T-helper 1 cell treated with Interleukin-12 subunit alpha and Interleukin-12 subunit beta and Interleukin-4 antibody, amounts not matched to agents 30 μg/mL and 1 μg/mL, for 36 hours (primary cell): Measurements from ENCODE around the gene OASL.

Experiments
- H3K27ac Mint-ChIP-seq: one replicate; pipeline ENCODE4 v1.8.0; 2021; ENCODE audit warnings: mild to moderate bottlenecking, mixed read lengths
- H3K27me3 Mint-ChIP-seq: one replicate; pipeline ENCODE4 v1.8.0; 2021; ENCODE audit warnings: low read depth, mixed read lengths
- H3K36me3 Mint-ChIP-seq: one replicate; pipeline ENCODE4 v1.8.0; 2021; ENCODE audit warnings: low read depth, mixed read lengths
- H3K4me1 Mint-ChIP-seq: one replicate; pipeline ENCODE4 v1.8.0; 2021; ENCODE audit warnings: low read depth, mixed read lengths
- H3K4me3 Mint-ChIP-seq: one replicate; pipeline ENCODE4 v1.8.0; 2021; ENCODE audit warnings: mild to moderate bottlenecking, moderate library complexity, mixed read lengths
- H3K9me3 Mint-ChIP-seq: one replicate; pipeline ENCODE4 v1.8.0; 2021; ENCODE audit warnings: mixed read lengths

OASL gene

DNA sequence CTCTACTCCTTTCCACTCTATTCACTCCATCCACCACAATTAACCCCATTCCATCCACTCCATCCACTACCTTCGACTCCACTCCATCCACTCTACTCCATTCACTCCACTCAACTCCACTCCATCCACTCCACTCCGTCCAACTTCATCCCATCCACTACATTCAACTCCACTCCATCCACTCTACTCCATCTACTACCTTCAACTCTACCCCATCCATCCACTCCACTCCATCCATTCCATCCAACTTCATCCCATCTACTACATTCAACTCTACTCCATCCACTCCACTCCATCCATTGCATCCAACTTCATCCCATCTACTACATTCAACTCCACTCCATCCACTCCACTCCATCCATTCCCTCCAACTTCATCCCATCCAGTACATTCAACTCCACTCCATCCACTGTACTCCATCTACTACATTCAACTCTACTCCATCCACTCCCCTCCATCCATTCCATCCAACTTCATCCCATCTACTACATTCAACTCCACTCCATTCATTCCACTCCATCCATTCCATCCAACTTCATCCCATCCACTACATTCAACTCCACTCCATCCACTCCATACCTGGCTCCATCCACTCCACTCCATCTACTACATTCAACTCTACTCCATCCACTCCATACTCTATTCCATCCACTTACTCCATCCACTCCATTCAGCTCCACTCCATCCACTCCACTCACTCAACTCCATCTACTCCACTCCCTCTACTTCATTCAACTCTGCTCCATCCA is 44.3 kb downstream of the OASL start:
- peaks cover 26% of the 10 kb centered on the region for H3K27me3 Mint-ChIP-seq
- no peak overlapping the region for H3K4me3 Mint-ChIP-seq
- peaks cover 2% of the 10 kb centered on the region for H3K4me1 Mint-ChIP-seq
- no peaks in the 10 kb centered on the region for H3K36me3 Mint-ChIP-seq
- H3K27ac Mint-ChIP-seq, result no peak overlapping the region
- H3K9me3 Mint-ChIP-seq, result no peaks in the 10 kb centered on the region

DNA sequence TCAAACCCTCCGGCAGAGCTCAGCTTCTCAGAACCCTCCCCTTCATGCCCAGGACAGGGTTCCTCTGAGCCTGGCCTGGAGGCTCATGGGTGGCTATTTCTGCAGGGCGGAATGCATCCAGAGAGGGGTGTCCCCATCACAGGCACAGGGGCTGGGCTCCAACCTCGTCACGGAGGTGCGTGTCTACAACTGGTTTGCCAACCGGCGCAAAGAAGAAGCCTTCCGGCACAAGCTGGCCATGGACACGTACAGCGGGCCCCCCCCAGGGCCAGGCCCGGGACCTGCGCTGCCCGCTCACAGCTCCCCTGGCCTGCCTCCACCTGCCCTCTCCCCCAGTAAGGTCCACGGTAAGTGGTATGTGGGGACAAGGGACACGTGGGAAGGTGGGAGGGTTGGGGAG is 45.0 kb downstream of the OASL start:
- Mint-ChIP-seq H3K9me3 (no peaks in the 10 kb centered on the region), H3K36me3 (no peaks in the 10 kb centered on the region), H3K4me1 (no peaks in the 10 kb centered on the region), H3K27ac (no peak overlapping the region), H3K27me3 (peaks cover 26% of the 10 kb centered on the region), H3K4me3 (no peak overlapping the region)

DNA sequence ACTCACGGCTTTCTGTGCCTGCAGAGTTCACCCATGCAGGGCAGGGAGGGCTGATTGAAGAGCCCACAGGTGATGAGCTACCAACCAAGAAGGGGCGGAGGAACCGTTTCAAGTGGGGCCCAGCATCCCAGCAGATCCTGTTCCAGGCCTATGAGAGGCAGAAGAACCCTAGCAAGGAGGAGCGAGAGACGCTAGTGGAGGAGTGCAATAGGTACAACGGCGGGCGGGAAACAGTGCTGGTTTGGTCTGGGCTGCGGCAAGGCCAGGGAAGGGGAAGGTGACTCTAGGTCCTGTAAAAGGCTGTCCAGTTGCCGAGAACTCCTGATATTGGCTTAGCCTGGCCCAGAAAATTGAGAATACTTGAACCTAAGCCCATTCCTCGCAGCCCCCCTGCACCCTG is 45.5 kb downstream of the OASL start:
- no peak overlapping the region for H3K4me3 Mint-ChIP-seq
- H3K9me3 Mint-ChIP-seq, result no peaks in the 10 kb centered on the region
- H3K4me1 Mint-ChIP-seq, result no peaks in the 10 kb centered on the region

DNA sequence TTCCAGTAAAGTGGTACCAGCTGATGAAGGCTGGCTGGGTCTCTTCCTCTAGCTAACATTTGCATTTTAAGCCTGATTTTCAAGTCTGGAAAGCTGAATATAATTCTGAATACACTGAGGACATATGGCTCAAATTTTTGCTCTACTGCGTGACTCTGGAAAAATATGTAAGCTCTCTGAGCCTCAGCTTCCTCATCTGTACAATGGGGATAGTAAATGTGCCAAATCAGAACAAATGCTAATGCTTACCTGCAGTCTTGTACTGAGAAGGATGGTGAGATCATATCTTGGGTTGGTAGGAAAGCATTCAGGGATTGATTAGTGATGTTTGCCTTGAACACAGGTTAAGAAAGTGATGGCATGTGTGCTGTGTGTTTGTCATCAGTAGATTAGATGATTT is 46.1 kb downstream of the OASL start:
- no peaks in the 10 kb centered on the region for H3K36me3 Mint-ChIP-seq
- no peaks in the 10 kb centered on the region for H3K9me3 Mint-ChIP-seq
- H3K4me1 Mint-ChIP-seq, result no peaks in the 10 kb centered on the region
- peaks cover 26% of the 10 kb centered on the region for H3K27me3 Mint-ChIP-seq
- H3K27ac Mint-ChIP-seq, result no peak overlapping the region
- H3K4me3 Mint-ChIP-seq, result no peak overlapping the region

More for the DNA sequence above, 45.5 kb downstream of the OASL start:
- Mint-ChIP-seq H3K27me3 (peaks cover 26% of the 10 kb centered on the region), H3K36me3 (no peaks in the 10 kb centered on the region), H3K27ac (no peak overlapping the region)

DNA sequence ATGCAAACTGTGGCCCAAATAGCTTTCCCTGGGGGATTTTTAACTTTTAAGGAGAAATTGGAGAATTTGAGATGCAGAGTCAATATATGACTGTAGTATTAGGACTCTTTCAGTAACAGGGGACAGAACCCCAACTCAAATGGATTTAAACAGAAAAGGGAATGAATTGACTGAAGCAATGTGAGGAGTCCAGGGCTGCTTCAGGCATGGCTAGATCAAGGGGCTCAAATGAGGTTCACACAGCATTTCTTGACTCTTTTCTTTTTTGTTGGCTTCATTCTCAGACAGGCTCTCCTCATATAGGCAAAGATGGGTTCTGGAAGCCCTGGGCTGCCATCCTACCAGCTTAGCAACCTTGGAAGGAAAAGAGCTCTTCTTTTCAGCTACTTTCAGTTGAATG is 47.1 kb downstream of the OASL start:
- Mint-ChIP-seq H3K4me3 (no peak overlapping the region), H3K9me3 (no peaks in the 10 kb centered on the region), H3K27ac (no peak overlapping the region), H3K36me3 (no peaks in the 10 kb centered on the region), H3K27me3 (peaks cover 26% of the 10 kb centered on the region), H3K4me1 (no peaks in the 10 kb centered on the region)

DNA sequence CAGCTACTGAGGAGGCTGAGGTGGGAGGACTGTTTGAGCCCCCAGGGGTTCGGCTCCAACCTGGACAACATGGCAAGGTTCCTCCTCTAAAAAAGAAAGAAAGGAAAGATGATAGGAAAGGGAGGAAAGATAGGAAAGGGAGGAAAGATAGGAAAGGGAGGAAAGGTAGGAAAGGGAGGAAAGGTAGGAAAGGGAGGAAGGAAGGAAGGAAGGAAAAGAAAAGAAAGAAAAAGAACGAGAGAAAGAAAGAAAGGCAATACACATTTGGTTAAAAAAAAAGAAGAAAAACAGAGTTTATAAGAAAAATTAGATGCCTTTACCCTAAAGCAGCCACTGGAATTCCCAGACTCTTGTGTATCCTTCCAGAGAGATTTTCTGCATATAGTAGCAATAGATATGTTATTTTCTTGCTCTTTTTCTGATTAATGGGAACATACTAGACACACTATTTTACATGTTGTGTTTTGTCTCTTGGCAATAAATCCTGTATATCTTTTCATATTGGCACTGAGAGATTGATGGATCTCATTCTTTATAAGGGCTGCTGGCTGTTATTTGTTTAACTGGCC is 48.5 kb downstream of the OASL start:
- Mint-ChIP-seq H3K4me3 (no peak overlapping the region), H3K27me3 (peaks cover 23% of the 10 kb centered on the region), H3K36me3 (no peaks in the 10 kb centered on the region), H3K27ac (no peak overlapping the region), H3K9me3 (no peaks in the 10 kb centered on the region), H3K4me1 (no peaks in the 10 kb centered on the region)

DNA sequence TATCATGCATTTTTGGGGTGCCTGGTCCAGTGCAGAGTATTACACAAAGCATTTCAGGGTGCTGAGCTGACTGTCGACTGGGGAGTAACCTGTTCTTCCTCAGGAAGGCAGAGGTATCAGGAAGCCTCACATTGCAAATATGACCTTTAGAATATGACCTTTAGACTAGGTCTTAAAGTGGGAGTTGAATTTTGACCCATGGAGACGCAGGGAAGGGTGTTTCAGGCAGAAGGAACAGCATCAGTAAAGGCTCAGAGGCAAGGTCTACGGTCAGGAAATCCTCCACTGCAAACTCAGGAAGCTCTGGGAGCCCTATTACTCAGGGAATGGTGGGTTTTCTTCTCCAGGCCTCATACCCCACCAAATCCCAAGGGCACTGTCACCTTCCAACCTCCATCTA is 49.4 kb downstream of the OASL start:
- Mint-ChIP-seq H3K4me3 (no peak overlapping the region), H3K27me3 (peaks cover 14% of the 10 kb centered on the region), H3K4me1 (no peaks in the 10 kb centered on the region), H3K36me3 (no peaks in the 10 kb centered on the region), H3K9me3 (no peaks in the 10 kb centered on the region), H3K27ac (no peak overlapping the region)

DNA sequence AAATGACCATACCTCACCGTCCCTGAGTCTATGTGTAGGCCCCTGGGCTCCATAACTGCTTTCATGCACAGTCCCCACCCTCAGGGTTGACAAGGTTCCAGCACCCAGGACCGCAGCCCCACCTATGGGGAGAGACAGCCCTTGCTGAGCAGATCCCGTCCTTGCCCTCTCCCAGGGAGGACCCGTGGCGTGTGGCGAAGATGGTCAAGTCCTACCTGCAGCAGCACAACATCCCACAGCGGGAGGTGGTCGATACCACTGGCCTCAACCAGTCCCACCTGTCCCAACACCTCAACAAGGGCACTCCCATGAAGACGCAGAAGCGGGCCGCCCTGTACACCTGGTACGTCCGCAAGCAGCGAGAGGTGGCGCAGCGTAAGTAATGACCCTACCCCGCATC is 50.4 kb downstream of the OASL start:
- H3K4me3 Mint-ChIP-seq, result no peak overlapping the region
- no peaks in the 10 kb centered on the region for H3K9me3 Mint-ChIP-seq
- H3K36me3 Mint-ChIP-seq, result no peaks in the 10 kb centered on the region
- H3K4me1 Mint-ChIP-seq, result no peaks in the 10 kb centered on the region
- peaks cover 16% of the 10 kb centered on the region for H3K27me3 Mint-ChIP-seq
- no peak overlapping the region for H3K27ac Mint-ChIP-seq

DNA sequence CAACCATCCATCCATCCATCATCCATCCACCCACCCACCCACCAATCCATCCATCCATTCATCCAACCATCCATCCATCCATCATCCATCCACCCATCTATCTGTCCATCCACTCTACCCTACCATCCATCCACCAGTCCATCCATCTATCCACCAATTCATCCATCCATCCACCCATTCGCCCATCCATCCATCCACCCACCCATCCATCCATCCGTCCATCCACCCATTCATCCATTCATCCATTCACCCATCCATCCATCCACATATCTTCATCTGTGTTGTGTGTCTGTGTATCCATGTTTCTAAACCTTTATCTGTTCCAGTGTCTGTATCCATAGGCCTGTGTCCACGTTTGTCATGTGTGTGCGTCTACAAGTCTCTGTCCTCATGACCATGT is 50.8 kb downstream of the OASL start:
- no peak overlapping the region for H3K27ac Mint-ChIP-seq
- H3K9me3 Mint-ChIP-seq, result no peaks in the 10 kb centered on the region
- H3K4me3 Mint-ChIP-seq, result no peak overlapping the region
- no peaks in the 10 kb centered on the region for H3K36me3 Mint-ChIP-seq
- H3K27me3 Mint-ChIP-seq, result peaks cover 14% of the 10 kb centered on the region
- no peaks in the 10 kb centered on the region for H3K4me1 Mint-ChIP-seq

DNA sequence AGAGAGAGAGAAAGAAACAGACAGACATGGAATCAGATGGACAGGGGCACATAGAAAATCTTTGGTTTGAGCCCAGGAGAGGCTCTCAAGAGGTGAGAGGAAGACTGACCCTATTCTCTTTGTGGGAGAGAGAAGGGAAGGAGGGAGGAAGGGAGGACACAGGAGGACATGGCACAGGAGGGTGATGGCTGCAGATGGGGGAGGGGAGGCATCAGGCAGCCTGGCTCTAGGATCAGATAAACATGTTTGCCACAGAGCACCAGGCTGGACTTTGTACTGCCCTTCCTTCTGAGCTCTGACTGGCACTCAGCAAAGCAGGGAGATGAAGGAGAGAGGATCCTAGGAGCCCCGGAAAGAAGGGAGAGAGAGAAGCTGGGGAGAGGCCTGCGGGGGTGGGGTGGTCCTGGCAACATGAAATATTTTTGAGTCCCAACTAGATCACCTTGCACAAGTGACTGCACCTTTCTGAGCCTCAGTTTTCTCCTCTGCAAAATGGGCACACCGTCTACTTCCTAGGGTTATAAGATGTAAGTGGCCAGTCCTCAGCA is 54.6 kb downstream of the OASL start:
- H3K4me3 Mint-ChIP-seq, result no peak overlapping the region
- H3K36me3 Mint-ChIP-seq, result no peaks in the 10 kb centered on the region
- H3K4me1 Mint-ChIP-seq, result no peaks in the 10 kb centered on the region
- H3K27me3 Mint-ChIP-seq, result peaks cover 5% of the 10 kb centered on the region
- H3K9me3 Mint-ChIP-seq, result no peaks in the 10 kb centered on the region
- H3K27ac Mint-ChIP-seq, result no peak overlapping the region

DNA sequence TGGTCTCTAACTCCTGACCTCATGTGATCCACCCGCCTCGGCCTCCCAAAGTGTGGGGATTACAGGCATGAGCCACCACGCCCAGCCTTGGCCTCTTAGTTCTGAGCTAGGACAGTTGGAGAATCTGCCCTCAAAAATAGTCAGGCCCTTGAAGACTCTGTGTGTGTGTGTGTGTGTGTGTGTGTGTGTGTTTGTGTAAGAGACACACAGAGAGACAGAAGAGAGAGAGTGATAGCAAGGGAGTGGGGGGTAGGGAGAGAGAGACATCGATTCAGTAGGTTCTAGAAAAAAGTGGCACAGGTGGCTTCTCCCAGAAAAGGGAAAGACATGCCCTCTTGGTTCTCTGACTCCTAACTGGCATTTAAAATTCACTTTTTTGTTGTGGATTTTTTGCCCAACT is 55.3 kb downstream of the OASL start:
- Mint-ChIP-seq H3K27ac (no peak overlapping the region), H3K36me3 (no peaks in the 10 kb centered on the region), H3K27me3 (peaks cover 5% of the 10 kb centered on the region), H3K4me3 (no peak overlapping the region), H3K9me3 (no peaks in the 10 kb centered on the region), H3K4me1 (no peaks in the 10 kb centered on the region)

DNA sequence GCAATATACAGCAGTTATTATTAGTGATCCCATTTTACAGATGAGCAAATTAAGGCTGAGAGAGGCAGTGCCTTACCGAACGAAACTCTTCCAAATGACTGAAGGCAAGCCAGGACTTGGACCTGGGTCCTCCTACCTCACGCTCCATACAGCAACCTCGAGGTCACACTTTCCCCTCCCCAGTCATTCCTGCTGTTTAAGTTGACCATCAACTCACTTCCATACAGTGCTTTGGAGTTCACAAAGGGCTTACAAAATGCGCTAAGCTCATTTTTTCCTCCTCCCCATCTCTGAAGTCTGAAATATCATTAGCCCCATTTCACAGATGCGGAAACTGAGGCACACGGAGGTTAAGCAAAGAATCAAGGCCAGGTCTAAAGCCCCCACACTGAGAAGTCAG is 56.4 kb downstream of the OASL start:
- Mint-ChIP-seq H3K36me3 (no peaks in the 10 kb centered on the region), H3K27ac (no peak overlapping the region), H3K9me3 (no peaks in the 10 kb centered on the region), H3K4me1 (no peaks in the 10 kb centered on the region), H3K27me3 (peaks cover 5% of the 10 kb centered on the region), H3K4me3 (no peak overlapping the region)

DNA sequence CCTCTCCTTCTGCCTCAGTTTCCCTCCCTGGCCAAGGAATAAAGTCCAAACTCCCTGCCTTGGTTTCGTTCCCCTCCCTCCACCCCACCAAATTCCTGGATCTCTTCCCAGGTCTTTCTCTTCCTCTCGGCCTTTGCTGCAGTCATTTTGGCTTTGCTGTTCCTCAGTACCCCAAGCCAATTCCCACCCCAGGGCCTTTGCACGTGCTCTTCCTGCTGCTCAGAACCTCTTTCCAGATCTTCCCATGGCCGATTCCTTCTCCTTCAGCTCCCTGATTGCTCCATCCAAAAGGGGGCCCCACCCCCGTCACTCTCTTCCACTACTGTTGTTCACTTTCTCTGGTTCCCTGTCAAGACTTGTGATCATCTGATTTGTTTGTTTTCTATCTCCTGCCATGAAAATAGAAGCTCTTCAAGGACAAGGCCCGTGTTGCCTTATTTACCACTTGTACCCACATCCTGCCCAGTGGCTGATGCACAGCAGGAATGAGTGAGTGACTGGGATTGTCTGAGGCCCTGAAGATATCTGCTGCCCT is 57.6 kb downstream of the OASL start:
- Mint-ChIP-seq H3K9me3 (no peaks in the 10 kb centered on the region), H3K27ac (no peak overlapping the region), H3K4me1 (no peaks in the 10 kb centered on the region), H3K4me3 (no peak overlapping the region), H3K27me3 (peaks cover 5% of the 10 kb centered on the region), H3K36me3 (no peaks in the 10 kb centered on the region)

DNA sequence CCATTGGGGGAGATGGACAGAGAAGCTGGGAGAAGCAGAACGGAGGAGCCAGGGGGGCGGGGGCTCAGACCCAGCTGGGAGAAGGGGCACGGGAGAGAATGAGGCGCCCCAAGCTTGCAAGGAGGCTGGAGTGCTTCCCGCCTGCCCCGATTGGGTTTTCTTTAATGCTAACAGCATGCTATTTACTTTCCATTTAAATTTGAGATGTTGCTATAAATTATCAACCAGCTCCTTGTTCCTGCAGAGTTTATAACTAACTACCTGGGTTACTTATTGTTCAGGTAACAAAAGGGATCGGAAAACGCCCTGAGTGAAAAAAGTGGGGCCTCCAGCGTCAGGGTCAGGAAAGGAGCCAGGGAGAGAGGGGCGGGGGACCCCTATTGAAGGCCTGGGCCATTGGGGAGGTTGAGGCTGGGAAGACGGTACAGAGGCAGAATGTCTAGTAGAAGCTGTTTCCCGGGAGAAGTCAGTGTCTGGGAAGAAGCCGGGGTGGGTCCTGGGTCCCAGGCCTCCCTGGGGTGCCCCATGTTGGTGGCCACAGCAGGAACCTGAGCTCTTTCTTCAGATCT is 58.2 kb downstream of the OASL start:
- H3K27ac Mint-ChIP-seq, result no peak overlapping the region
- peaks cover 5% of the 10 kb centered on the region for H3K27me3 Mint-ChIP-seq
- no peak overlapping the region for H3K4me3 Mint-ChIP-seq
- no peaks in the 10 kb centered on the region for H3K36me3 Mint-ChIP-seq
- no peaks in the 10 kb centered on the region for H3K9me3 Mint-ChIP-seq
- H3K4me1 Mint-ChIP-seq, result no peaks in the 10 kb centered on the region
